HG03520 (cell line): Measurements from ENCODE around the gene TTC34.
A peak's percentile ranks its signal among the peaks of the same experiment; 100 is the strongest.

Source experiments
- ATAC-seq: cut with Tn5 transposase; IDR thresholded peaks from one replicate; pipeline ENCODE4 v1.9.1; 2021; ENCODE audit warnings: mild to moderate bottlenecking, moderate library complexity; ENCODE audit not compliant: unreplicated experiment

Gene TTC34

DNA sequence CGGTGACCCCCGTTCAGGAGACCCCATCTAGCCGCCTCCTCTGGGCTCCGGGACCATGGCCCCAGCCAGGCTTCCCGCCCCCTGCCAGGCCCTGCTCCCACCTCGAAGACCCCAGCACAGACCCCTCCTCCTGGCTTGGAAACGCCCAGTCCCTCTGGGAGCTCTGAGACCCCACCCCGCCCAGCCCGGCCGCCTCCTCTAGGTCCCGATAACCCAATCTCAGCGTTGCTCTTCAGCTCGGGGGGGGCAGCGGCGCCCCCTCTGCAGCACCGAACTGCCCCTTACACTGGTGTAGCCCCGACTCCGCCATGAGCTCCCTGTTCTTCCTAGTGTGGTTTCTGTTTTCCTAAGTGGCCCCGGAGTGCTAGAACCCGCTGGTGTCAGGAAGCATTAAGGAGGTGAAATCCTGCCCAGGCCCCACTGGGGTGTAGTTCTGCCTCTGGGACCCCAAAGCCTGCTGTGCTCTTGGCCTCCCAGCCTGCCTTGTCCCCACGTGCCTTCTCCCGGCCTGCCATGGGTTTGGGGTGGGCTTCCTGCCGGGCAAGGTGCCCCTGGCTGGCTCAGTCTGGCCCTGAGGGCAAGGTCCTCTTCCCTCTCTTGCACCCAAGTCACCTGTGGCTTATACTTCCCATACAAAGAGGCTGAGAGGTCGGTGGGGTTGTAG, 157.9 kb downstream of the TTC34 start:
- ATAC-seq, result no peak

DNA sequence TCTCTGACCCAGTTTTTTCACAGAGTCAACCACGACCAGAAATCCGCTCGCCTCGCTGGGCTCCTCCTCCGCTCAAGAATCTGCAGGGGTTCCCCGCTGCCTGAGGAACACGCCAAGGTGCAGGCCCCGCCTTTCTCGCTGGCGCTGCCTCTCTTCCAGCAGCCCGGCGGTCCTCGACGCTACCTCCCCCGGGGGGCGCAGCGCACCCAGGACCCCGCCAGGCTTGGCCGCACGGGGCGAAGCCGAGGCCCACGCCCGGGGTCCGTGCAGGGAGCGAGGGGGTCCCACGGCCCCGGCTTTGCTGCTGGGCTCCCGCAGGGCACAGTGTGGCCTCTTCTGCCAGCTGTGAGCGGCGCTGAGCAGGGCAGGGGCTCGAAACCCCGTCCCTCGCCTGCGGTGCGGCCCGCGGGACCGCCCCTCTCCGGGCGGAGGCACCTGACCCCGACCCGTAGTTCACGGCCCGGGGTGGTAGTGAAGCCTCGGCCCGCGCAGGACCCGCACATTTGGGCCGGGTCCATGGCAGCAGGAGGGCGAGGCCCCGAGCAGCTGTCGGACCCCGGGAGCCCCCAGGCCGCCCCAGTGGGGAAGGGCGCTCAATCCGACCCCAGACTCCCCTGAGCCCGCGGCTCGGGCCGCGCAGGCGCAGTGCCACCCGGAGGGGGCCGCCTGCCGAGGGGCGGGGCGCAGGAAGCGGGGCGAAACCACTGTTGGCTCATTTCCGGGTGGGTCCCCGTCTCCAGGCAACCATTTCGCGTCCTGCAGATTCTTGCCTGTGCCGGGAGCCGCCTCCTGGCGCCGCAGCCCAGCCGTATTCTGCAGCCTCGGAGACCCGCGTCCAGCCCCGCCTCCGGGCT, 158.7 kb downstream of the TTC34 start:
- ATAC-seq, result peak; percentile 76

DNA sequence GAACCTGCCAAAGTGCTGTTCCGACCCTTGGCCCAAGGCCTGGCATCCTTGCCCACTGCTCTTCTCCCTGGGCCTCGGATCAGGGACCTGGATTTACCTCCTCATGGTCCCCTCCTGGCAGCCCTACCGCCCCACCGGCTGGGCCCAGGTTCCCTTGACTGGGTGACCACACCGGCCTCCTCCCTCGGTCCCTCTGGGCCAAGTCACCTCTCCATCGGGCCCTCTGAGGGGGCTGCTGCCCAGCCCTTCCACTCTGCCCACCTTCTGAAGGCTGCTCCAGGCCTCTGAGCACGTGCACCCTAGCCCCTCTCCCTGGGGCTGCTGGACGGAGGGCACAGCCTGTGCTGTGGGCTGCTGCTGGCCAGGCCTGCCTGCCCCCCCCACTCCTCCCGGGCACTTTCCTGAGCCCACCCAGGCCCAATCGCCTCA, 159.3 kb downstream of the TTC34 start:
- no peak for ATAC-seq

DNA sequence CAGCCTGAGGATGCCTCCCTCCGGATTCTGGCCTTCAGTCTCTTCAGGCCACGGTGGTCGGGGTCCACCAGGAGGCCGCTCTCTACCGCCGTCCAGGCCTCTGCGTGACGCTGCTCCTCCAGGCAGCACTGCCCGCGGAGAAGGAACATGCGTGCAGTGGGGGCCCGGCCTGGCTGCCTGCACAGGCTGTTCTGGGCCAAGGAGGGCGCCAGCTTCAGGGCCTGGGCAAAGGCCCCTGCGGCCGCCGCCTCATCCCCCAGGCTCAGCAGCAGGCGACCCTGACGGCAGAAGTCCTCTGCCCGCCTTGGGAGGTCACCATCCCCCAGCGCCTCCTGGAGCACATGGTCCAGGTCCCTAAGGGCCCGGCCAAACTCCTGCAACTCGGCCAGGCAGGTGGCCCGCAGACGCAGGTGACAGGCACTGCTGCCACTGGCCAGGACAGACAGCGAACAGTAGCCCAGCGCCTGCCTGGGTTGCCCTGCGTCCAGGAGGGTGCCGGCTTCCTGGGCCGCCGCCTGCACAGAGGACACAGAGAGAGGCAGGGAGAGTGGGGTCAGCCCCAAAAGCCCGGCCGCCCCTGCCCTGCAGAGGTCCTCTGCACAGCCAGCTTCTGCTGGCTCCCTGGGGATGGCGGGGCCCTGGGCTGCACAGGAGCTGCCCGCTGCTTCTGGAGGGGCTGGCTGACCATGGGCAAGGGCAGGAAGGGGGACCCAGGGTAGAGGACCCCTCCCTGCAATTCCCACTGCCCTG, 159.9 kb downstream of the TTC34 start:
- no peak for ATAC-seq

DNA sequence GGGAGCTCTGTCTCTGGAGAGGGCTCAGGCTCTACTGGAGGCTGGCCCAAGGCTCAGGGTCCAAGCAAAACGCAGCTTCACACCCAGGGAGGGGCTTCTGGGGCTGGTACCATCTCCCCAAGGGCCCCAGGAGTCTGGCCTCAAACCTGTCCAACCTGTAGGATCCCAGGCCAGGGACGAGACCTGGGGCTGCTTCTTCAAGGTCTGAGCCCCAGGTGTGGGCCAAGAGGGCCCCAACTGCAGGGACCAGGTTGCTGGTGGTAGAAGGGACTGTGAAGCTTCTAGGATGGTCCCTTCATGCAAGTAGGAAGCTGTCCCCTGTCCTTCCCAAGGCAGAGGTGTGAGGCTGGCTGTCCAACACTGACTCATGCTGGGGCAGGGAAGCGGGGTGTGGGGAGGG, 160.9 kb downstream of the TTC34 start:
- no peak for ATAC-seq

DNA sequence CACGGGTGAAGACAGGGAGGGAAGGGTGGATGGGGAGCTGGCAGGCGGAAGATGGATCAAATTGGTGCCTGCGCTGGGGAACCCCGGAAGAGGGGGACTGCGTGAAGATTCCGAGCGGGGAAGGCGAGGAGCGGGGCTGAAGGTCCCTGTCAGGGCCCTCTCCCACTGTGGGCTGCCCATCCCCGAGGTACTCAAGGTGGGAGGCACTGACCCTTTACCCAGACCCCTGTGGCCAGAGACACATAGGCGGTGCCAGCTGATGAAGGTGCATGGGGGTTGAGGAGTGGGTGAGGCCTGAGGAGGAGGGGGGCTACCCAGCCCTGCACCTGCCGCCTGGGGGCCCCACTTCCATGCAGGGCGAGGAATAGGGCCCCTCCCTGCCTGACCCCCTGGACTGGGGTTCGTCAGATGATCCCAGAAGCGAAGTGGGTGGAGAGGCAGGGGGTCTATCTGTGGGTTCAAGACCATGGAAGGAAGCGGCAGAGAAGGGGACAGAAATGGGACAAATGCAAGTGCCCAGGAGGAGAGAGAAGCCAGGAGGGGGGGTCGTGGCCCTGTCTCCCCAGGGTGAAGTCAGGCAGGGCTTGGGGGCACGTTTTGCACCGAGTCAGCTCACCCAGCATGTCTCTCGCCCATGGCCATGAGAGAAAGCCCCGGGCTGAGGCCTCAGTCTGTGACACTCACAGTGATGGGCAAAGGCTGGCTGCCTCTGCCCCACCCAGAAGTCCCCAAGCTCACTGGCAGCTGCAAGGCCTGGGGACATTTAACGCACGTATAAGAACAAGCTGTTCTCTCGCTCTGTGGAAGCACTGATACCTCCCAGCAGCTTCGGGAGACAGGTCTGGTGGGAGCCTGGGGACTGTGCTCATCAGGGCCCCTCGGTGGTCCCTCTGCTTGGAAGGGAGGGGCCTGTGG, 161.6 kb downstream of the TTC34 start:
- ATAC-seq, result no peak

DNA sequence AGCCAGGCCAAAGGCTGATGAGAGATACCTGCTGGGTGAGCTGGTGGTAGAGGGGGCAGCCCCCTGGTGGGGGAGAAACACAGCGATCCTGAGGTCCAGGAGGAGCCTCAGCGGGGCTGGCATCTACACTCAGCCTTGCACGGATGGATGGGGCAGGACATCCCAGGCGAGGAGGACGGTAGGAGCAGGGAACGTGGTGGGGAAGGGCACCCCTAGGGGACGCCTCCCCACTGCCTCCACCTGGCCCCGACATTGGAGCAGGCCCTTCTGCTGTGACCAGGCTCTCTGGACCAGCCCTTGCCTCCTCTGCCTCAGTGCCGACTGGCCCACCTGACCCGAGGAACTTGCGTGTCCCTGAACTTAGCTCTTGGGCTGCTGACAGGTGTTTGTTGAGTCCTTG, 162.3 kb downstream of the TTC34 start:
- ATAC-seq, result no peak

DNA sequence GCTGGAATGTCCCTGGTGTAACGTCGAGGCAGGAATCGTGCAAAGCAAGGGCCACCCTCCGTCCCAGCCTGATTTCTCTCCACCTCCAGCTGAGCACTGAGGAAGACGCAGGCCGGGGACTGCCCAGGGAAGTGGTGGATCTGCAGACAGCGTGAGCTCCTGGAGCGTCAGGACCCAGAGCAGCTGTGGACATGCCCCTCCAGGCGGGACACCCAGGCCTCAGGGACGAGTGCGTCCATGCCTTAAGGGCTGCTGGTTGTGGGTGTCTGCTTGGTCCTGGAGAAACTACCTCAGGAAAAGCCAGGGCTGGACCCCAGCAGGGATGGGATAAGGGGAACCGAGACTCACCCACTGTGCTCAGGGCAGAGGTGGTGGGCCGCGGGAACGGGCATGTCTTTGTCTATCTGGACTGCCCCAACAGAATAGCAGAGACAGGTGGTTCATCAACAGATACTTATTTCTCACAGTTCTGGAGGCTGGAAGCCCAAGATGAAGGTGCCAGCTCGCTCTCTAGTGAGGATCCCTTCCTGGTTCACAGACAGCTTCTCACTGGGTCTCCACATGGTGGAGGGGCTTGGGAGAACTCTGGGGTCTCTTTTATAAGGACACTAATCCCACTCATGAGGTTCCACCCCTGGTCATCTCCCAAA, 162.9 kb downstream of the TTC34 start:
- no peak for ATAC-seq

DNA sequence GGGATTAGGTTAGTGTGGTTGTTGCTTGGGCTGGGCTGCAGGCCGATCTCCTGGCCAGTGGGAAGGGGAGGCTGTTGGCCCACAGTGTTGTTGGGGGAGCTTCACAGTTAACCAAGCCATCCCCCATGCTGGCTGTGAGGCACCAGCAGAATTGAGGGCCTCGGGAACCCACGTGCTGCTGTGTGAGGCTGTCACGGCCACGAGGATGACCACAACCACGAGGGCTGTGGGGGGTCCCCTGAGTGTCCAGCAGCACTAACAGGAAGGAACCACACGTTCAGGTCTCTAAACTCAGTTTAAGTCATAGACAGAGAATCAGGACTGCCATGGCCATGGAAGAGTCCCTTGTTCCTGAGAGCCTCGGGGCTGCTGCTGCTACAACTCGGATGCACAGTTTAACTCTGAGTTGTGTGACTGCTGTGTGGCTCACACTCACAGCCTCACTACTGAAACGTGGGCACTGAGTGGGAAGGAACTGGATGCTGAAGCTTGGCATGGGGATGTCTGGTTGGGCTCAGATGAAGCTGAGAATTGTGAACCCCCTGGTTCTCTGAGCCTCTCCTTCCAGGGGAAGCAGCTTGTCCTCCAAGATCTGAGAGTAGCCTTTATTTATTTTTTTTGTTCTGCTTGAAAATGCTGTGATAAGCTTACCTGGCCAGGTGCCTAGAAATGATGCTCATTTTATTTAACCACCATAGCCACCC, 163.9 kb downstream of the TTC34 start:
- no peak for ATAC-seq

DNA sequence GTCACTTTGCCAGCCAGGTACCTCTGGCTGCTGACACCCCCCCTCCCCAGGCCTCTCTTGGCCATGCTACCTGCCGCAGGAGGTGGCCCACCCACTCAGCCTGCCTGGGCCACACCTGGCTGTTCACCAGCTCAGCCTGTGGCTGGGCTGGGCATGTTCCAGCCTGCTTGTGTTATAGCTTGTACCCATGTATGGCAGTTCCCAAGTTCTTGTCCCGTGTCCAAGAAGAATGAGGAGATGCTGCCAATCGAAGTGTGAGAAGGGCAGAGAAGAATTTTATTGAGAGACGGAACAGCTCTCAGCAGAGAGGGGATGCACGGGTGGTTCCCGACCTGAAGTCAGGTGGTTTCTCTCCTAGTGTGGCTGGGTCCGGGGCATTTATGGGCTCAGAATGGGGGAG, 164.8 kb downstream of the TTC34 start:
- no peak for ATAC-seq

DNA sequence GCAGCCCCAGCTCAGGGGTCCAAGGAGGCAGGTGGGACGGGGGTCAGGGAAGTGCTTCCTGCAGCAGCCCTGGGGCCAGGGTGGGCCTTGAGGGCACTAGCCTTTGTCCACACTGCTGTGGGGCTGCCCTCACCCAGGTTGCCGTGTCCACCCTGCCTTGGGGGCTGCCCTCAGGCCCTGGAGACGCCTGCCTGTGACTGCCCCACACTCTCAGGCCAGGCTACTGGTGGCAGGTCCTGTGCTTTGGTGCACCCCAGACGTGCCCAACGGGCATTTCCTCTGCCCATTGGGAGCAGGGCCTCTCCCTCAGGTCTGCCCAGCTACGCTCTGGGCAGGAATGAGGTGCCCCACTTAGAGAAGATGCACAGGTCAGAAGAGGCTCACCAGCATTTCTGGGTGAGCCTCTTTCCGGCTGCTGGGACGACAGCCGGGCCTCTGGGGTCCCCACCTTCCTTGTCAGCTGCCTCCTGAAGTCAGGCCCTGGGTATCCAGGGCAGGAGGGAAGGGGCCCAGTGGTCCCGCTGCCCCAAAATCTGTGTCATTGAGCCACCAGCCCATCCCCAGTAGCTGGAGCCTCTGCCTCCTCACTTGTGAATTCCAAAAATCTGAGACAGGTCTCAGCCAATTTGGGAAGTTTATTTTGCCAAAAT, 166.0 kb downstream of the TTC34 start:
- no peak for ATAC-seq

DNA sequence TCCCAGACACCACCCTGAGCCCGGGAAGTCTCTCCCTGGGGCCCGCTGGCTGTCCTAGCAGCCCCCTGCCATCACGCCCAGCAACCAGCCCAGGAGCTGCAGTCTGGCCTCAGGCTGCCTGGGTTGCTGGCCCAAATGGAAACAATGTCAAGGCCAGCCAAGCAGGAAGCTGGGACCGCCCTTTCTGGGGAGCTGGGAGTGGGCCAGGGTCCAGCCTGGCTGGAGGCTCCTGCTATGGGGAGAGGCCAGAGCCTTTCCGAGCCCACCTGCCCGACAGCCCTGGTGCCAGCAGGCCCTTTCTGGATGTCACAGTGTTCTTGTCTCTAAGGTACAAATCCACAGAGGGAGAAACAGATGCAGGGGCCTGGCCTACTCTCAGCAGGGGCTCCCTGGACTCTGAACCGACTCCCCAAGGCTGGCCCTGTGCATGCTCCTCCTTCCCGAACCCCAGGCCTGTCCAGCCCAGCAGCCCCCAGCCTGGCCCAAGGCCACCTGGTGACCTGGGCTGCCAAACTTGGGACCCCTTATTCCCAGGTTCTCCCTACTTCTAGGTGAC, 167.5 kb downstream of the TTC34 start:
- ATAC-seq, result no peak

DNA sequence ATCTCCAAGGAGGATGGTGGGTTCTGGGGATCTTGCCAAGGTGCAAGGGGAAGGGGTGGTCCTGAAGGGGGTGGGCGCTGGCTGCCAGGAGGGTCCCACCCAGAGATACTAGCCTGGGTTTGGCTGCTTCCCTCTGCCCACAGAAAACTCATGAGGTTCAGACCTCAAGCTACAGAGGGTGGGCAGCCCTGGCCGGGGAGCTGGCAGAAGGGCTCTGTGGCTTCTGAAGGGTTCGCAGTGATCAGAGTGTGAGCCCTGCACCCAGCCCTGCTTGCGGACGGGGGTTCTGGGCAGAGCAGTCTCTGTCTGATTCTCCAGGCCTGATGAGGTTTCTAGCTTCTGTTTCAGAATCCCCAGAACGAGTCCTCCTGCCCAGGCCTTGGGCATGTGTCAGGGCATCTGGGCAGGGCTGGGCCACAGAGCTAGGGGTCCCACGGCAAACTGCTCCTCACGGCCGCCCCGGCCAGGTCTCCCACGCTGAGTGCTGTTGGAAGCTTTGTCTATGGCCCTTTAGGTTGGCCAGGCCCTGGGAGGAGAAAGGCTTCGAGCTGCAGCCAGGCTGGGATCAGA, 168.0 kb downstream of the TTC34 start:
- ATAC-seq, result no peak

DNA sequence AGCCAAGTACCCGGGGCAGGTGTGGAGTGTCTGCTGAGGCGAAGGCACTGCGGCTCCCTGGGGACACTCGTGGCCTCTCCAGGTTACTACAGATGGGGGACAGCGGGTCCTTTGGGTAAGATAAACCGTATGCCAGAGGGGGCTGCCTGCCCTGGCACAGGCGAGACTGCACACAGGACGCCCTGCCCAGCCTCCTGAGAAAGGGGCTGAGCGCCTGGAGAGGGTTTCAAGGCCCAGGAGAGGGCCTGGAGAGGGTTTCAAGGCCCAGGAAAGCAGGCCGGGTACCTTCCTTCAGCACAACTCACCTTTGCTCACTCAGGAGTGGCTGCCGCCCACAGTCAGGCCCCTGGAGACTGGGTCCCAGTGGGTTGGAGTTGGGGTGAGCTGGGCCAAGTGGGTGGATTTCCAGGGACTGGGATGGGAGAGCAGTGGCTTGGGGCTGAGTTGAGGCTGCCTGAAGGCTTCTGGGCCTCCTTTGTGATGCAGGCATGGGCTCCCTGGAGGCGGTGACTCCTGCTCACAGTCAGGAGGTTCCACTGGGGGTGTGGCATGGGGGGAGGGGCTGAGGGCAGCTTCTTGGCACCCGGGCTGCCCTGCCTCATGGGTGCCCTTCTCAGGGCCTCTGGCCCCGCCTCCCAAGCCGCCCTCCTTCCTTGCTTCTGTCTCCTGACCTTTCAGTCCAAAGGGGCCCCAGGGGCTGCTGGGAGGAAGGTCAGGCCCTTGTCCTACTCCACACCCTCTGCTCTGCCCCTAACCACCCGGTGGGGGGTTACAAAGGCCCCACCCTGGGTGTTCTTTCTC, 168.7 kb downstream of the TTC34 start, which contains the start of gene MMEL1:
TSS of gene MMEL1 (minus strand) at position 456 of the 801 bp plus-strand sequence. CDS start 3,532 bp downstream, outside the sequence.
- no peak for ATAC-seq

DNA sequence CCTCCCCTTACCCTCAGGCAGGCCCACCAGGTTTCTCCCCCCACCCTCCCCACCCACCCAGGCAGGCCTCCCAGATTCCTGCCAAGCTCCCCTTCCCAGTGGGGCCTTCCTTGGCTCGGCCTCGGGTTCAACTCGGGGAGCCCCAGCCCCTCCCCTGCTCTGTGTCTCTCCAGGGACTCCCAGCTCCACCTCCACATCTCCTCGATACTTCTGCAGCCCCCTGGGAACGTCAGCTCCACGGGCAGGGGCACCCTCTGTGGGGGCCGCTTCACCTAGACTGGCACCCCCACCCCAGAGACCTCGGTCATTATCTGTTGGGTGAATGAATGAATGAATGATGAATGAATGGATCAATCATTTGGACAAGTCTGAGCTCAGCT, 169.5 kb downstream of the TTC34 start:
- no peak for ATAC-seq

DNA sequence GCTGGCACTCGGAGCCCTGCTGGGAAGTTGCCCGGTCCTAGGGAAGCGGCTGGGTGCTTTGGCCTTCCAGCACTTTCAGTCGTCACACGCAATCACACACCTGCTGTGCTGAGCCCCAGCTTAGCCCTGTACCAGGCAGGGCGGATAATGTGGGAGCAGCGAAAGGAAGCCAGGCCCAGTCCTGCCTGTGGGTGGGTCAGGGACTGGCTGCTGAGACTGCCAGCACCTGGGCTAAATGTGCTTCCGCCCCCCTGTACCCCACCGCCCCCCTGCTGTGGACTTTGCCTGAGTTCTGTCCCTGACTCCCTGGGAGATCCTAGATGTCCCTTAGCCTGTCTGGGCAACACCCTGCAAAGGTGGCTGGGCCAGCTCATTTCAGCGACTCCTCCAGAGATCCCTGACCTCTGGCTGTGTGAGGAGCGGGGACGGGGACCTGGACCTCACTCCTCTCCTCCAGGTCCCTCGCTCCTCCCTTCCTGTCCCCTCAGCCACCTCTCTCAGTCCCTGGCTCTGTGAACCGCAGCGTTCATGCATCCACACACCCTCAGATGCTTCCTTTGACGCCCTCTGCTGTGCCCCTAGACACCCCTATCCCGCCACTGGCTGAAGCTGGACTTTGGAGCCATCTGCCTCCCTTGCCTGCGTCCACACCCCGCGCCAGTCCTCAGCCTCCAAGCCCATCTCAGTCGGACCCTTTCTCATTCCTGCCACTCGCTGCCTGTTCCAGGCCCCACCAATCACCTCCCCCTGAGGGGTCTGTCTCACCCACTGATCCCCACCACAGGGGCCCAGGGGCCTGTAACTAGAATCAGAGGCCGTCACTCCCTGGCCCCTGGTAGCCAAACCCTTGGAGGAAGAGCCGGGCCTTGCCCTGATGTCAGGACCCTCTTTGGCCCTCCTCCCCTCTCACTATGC, 170.1 kb downstream of the TTC34 start:
- no peak for ATAC-seq
